Body of pancreas (tissue), 4 donors: Measurements from ENCODE around the gene DMD.

Experiments
- CTCF ChIP-seq, 7 experiments: fragments of 450-650 bp in 4 of 7; fragments of 200-600 bp in 3 of 7; sonication (generic) in 3 of 7; IDR thresholded peaks; one replicate each; pipeline ENCODE4 v1.5.1; 2016 to 2019; ENCODE audit warnings: antibody characterized with exemption in 7 of 7
- POLR2A ChIP-seq, 3 donors: fragments of 450-650 bp; IDR thresholded peaks; one replicate each; pipeline ENCODE4 v1.6.1; 2016; ENCODE audit warnings: antibody characterized with exemption in 3 of 3, mild to moderate bottlenecking in 2 of 3

- TF ChIP-seq POLR2A (IDR thresholded peaks at IDR 0.05) = no peak
- no peak for TF ChIP-seq CTCF (IDR thresholded peaks at IDR 0.05)
These were observed 2119.5 kb downstream of the DMD start for GRCh38 chrX:31091819-31092218.
